Erythroblast (primary cell): Measurements from ENCODE around the gene HAO1.

Experiments used
- GATA1 ChIP-seq: IDR thresholded peaks from 2 replicates; pipeline ENCODE4 v1.6.1; 2011; ENCODE audit warnings: low read depth, mild to moderate bottlenecking, control low read depth, low read length, moderate library complexity
- POLR2A ChIP-seq: IDR thresholded peaks from 2 replicates; pipeline ENCODE4 v1.6.1; 2011; ENCODE audit warnings: mild to moderate bottlenecking, low read length

DNA sequence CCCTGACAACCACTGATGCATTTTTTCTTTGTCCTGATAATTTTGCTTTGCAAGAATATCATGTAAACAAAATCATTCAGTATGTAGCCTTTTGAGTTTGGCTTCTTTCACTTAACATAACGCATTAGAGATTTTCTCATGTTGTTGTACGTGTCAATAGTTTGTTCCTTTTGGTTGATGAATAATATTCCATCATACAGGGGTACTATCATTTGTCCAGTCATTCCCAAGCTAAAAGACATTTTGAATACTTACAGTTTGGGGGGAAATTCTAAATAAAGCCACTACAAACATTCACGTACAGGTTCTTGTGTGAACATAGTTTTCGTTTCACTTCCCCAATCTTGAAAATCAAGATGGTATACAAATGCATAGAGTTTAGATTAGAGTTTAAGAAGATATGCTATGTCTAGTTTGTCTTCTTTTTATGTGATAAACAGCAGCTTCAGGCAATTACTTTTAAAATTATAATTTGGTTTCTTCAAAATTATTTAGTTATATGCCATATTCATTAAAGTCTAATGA is 5.2 kb downstream of the HAO1 start:
- TF ChIP-seq POLR2A (no peak), GATA1 (no peak)
